BLaER1 treated with 17β-estradiol and CSF1 and Interleukin-3, amounts not matched to agents 10 nM and 100 nM (cell line): ENCODE results near the gene DGCR6L.

Experiments used
- H3K27ac ChIP-seq, 11 experiments: shearing (Covaris generic); formaldehyde crosslinking; 2 replicates each; pipeline ENCODE4 v1.8.1; 2022
- H3K27me3 ChIP-seq, 11 experiments: shearing (Covaris generic); formaldehyde crosslinking; 2 replicates each; pipeline ENCODE4 v1.8.1; 2022
- H3K36me3 ChIP-seq, 11 experiments: shearing (Covaris generic); formaldehyde crosslinking; 2 replicates each; pipeline ENCODE4 v1.8.1; 2022
- H3K4me1 ChIP-seq, 10 experiments: shearing (Covaris generic); formaldehyde crosslinking; 2 replicates each; pipeline ENCODE4 v1.8.1; 2022
- H3K4me2 ChIP-seq, 11 experiments: shearing (Covaris generic); formaldehyde crosslinking; 2 replicates each; pipeline ENCODE4 v1.8.1; 2022
- H3K4me3 ChIP-seq, 10 experiments: shearing (Covaris generic); formaldehyde crosslinking; 2 replicates each; pipeline ENCODE4 v1.8.1; 2022
- H3K9ac ChIP-seq, 11 experiments: shearing (Covaris generic); formaldehyde crosslinking; 2 replicates each; pipeline ENCODE4 v1.8.1; 2022
- H3K9me3 ChIP-seq, 11 experiments: shearing (Covaris generic); formaldehyde crosslinking; replicated peaks in 1 of 11; 2 replicates each; pipeline ENCODE4 v1.8.1; 2022
- H4K20me1 ChIP-seq, 11 experiments: shearing (Covaris generic); formaldehyde crosslinking; 2 replicates each; pipeline ENCODE4 v1.8.1; 2022
- Cebpa-rat ChIP-seq, 11 experiments: shearing (Covaris generic); IDR thresholded peaks; 2 replicates each; pipeline ENCODE4 v1.8.1; 2022

The DGCR6L gene

DNA sequence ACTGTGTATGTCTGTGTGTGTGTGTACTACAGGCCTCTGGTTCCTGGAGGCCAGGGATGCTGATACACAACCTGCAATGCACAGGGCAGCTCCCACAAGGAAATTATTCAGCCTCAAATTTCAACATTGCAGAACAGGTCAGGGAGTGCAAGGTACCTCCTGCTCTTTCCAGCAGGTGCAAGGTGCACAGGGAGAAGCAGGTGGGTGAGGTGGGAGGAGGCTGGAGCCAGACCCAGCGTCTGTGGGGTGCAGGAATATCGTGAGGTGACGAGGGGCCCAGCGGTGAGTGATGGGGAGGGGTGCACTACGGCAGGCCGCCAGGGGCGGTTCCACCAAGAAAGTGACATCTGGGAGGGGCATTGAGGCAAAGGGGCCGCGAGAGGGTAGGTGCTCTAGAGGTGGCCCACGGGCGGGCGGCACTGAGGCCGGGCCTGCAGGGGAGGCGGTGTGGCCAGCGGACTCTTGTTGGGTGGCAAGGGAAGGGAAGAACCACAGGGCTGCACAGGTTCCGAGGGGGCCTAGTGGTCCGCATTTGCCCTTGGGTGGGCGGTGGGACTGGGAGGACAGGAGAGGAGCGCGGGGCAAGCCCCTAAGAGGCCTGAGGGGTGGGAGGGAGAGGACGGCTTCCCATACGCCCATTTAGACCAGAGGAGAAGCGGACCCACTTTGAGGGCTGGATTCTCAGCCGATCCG, 21.6 kb downstream of the DGCR6L start:
- H3K27ac ChIP-seq, result no peak overlapping the region
- H3K9me3 ChIP-seq, result no peaks in the 10 kb centered on the region
- H3K36me3 ChIP-seq, result no peaks in the 10 kb centered on the region
- H3K4me2 ChIP-seq, result peak overlapping the region; percentile 80 to 100 (median 96); a peak in 21 of 22 replicates
- peak overlapping the region in 6 of 10 experiments; percentile 50 to 76 (median 68); a peak in 9 of 20 replicates for H3K4me3 ChIP-seq
- TF ChIP-seq Cebpa-rat (IDR thresholded peaks at IDR 0.05), result no peak
- peaks cover 0 to 10% (median 0%) of the 10 kb centered on the region in 11 experiments; a peak in 5 of 22 replicates for H3K27me3 ChIP-seq
- no peak overlapping the region for H3K9ac ChIP-seq
- H4K20me1 ChIP-seq, result no peaks in the 10 kb centered on the region; a peak in 1 of 22 replicates
- H3K4me1 ChIP-seq, result peaks cover 4 to 34% (median 15%) of the 10 kb centered on the region in 10 experiments; a peak in 16 of 20 replicates

DNA sequence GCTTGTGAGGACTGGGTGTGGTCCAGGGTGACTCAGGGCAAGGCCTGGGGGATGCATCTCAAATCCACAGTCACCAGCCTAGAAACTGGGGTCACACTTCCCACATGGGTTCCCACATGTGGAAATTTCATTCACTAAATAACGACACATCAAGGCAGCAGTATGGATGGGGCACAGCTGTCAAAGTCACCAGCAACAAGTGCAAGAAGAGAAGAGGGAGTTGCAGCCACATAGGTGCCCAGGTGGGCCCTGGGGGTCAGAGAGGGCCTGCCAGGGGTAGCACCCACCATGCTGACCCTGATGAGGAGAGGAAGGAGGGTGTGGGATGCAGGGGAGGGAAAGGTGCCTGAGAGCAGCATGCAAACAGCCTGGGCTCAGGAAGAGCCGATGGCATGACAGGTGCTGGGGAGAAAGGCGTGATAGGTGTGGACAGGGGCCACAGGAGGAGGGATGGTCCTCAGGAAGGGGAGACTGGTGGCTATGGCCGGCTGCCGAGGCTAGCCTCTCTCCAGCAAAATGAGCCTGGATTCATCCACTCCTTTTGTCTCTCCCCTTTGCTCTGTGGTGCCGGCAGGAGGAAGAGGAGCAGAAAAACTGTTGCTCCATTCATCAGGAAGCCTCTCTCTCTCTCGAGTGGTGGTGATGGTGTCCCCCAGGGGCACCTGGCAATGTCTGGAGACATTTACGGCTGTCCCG, 22.3 kb downstream of the DGCR6L start:
- TF ChIP-seq Cebpa-rat (IDR thresholded peaks at IDR 0.05), result no peak
- no peaks in the 10 kb centered on the region; a peak in 1 of 22 replicates for H4K20me1 ChIP-seq

DNA sequence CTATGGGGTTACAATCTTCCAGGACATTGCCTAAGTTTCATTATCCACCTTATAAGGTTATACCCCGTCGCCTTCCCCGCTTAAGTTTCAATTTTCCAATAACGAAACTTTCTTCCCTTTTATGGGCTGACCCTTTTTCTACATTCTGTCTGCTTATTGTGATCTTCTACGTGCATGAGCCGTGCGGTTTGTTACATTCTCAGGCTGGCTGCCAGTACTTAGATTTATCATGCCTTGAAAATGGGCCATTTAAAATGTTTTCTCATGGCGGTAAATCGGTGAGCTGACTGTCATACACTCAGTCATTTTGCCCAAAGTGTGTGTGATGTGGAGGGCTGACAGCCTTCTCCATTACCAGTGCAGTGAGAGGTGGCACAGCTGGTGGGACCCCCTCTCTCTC, 23.3 kb downstream of the DGCR6L start:
- peaks cover 0 to 9% (median 0%) of the 10 kb centered on the region in 11 experiments; a peak in 5 of 22 replicates for H3K27me3 ChIP-seq
- H3K36me3 ChIP-seq, result no peaks in the 10 kb centered on the region
- TF ChIP-seq Cebpa-rat (IDR thresholded peaks at IDR 0.05), result no peak
- no peak overlapping the region for H3K4me2 ChIP-seq
- H3K4me1 ChIP-seq, result peaks cover 4 to 42% (median 25%) of the 10 kb centered on the region in 10 experiments; a peak in 16 of 20 replicates
- no peak overlapping the region for H3K27ac ChIP-seq
- H3K4me3 ChIP-seq, result no peak overlapping the region
- H4K20me1 ChIP-seq, result no peaks in the 10 kb centered on the region; a peak in 1 of 22 replicates
- H3K9me3 ChIP-seq, result no peaks in the 10 kb centered on the region
- H3K9ac ChIP-seq, result no peak overlapping the region

More for the DNA sequence above, 22.3 kb downstream of the DGCR6L start:
- no peak overlapping the region for H3K27ac ChIP-seq
- H3K9ac ChIP-seq, result no peak overlapping the region
- H3K9me3 ChIP-seq, result no peaks in the 10 kb centered on the region
- H3K4me3 ChIP-seq, result no peak overlapping the region
- peaks cover 4 to 37% (median 18%) of the 10 kb centered on the region in 10 experiments; a peak in 16 of 20 replicates for H3K4me1 ChIP-seq
- H3K27me3 ChIP-seq, result peaks cover 0 to 10% (median 0%) of the 10 kb centered on the region in 11 experiments; a peak in 5 of 22 replicates
- no peaks in the 10 kb centered on the region for H3K36me3 ChIP-seq
- H3K4me2 ChIP-seq, result 0 out of 22 replicates have a peak overlapping the region, but pooled peaks of 2 of the 11 experiments have one; percentile 80 to 97

- H3K9ac ChIP-seq, result no peak overlapping the region
- no peaks in the 10 kb centered on the region for H3K9me3 ChIP-seq
- H4K20me1 ChIP-seq, result no peaks in the 10 kb centered on the region; a peak in 1 of 22 replicates
- H3K27me3 ChIP-seq, result peaks cover 0 to 6% (median 0%) of the 10 kb centered on the region in 11 experiments; a peak in 1 of 22 replicates
- no peaks in the 10 kb centered on the region for H3K36me3 ChIP-seq
- H3K4me1 ChIP-seq, result peaks cover 4 to 42% (median 23%) of the 10 kb centered on the region in 10 experiments; a peak in 16 of 20 replicates
- H3K4me3 ChIP-seq, result no peak overlapping the region
- TF ChIP-seq Cebpa-rat (IDR thresholded peaks at IDR 0.05), result no peak
- H3K4me2 ChIP-seq, result no peak overlapping the region
- no peak overlapping the region for H3K27ac ChIP-seq
These were observed 24.4 kb downstream of the DGCR6L start for GRCh38 chr22:20295262-20296064.

GRCh38 chr22:20292673-20293232, 27.1 kb downstream of the DGCR6L start:
- no peaks in the 10 kb centered on the region; a peak in 1 of 22 replicates for H4K20me1 ChIP-seq
- no peak for TF ChIP-seq Cebpa-rat (IDR thresholded peaks at IDR 0.05)
- no peaks in the 10 kb centered on the region for H3K36me3 ChIP-seq
- peaks cover 0 to 43% (median 11%) of the 10 kb centered on the region in 10 experiments; a peak in 12 of 20 replicates for H3K4me1 ChIP-seq
- peak overlapping the region in 8 of 11 experiments; percentile 1 to 41 (median 24); a peak in 10 of 22 replicates for H3K4me2 ChIP-seq
- no peaks in the 10 kb centered on the region for H3K27me3 ChIP-seq
- no peak overlapping the region for H3K27ac ChIP-seq
- H3K9me3 ChIP-seq, result no peaks in the 10 kb centered on the region
- no peak overlapping the region for H3K4me3 ChIP-seq
- 0 out of 22 replicates have a peak overlapping the region, but pooled peaks of 2 of the 11 experiments have one; percentile 6 to 18 for H3K9ac ChIP-seq

DNA sequence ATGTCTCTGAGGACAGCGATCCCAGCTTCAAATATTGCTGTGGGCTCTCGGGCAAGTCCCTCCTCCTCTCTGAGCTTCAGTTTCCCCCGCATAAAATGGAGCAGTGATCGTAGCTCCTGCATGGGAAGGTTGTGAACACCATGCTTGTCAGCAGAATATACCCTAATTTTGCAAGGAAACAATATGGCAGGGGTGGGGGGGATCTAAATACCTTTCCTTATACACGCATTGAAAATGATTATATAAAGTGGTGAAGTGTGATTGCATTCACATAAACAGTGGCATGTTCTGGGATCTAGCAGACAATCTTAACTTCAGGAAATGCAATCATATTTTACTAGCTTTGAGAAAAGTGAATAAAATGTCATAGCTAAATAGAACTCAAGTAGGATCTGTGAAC, 27.8 kb downstream of the DGCR6L start:
- peak overlapping the region in 4 of 11 experiments; percentile 1 to 41 (median 3); a peak in 2 of 22 replicates for H3K4me2 ChIP-seq
- no peak overlapping the region for H3K4me3 ChIP-seq
- H4K20me1 ChIP-seq, result no peaks in the 10 kb centered on the region; a peak in 1 of 22 replicates
- no peak overlapping the region for H3K27ac ChIP-seq
- H3K9ac ChIP-seq, result no peak overlapping the region
- no peak for TF ChIP-seq Cebpa-rat (IDR thresholded peaks at IDR 0.05)
- peaks cover 0 to 47% (median 17%) of the 10 kb centered on the region in 10 experiments; a peak in 12 of 20 replicates for H3K4me1 ChIP-seq
- H3K27me3 ChIP-seq, result no peaks in the 10 kb centered on the region
- H3K36me3 ChIP-seq, result no peaks in the 10 kb centered on the region
- H3K9me3 ChIP-seq, result no peaks in the 10 kb centered on the region

DNA sequence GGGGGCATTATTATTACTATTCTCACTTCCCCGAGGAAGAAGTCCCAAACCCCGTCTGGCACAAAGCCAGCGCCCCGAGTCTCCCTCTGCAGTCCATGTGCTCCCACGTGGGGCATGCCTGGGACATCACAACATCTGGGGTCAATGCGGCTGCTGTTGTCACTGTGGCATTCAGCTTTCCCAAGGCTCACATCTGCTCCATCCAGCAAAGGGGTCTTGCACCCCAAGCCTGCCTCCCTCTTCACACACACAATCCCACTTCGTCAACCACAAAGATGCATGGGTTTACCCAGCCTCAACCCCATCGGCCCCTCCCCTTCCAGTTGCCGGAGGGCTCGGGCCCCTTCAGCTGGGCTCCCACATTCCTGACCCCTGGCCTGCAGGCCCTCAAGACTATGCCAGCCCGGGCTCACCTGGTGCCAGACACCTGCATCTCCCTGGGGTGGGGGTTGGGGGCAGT, 28.2 kb downstream of the DGCR6L start:
- Histone ChIP-seq H4K20me1 (no peaks in the 10 kb centered on the region; a peak in 1 of 22 replicates), H3K27me3 (no peaks in the 10 kb centered on the region)
- TF ChIP-seq Cebpa-rat (IDR thresholded peaks at IDR 0.05), result no peak

DNA sequence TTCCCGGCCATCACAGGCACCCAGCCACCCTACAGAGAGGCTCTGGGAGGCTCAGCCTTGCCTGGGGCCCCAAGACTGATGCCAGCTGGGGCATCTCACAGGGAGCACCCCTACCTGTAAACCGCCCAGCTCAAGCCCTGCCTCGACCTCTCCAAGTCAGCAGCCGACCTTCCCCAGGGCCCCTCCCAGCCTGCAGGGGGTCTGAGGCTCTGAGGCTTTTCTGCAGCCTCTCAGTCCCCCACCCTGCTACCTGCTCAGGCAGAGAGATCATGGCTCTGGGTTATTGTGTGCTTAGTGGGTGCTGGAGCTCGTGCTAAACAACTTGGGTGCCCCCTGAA, 28.6 kb downstream of the DGCR6L start:
- peaks cover 0 to 56% (median 26%) of the 10 kb centered on the region in 10 experiments; a peak in 16 of 20 replicates for H3K4me1 ChIP-seq
- no peaks in the 10 kb centered on the region for H3K9me3 ChIP-seq
- H3K36me3 ChIP-seq, result no peaks in the 10 kb centered on the region
- H3K27ac ChIP-seq, result no peak overlapping the region
- H4K20me1 ChIP-seq, result no peaks in the 10 kb centered on the region; a peak in 1 of 22 replicates
- no peaks in the 10 kb centered on the region for H3K27me3 ChIP-seq
- peak overlapping the region in 2 of 11 experiments; percentile 1 to 5; a peak in 1 of 22 replicates for H3K4me2 ChIP-seq
- no peak overlapping the region for H3K4me3 ChIP-seq
- H3K9ac ChIP-seq, result no peak overlapping the region
- TF ChIP-seq Cebpa-rat (IDR thresholded peaks at IDR 0.05), result no peak

More for the DNA sequence above, 28.2 kb downstream of the DGCR6L start:
- Histone ChIP-seq H3K4me1 (peaks cover 0 to 51% (median 22%) of the 10 kb centered on the region in 10 experiments; a peak in 16 of 20 replicates), H3K27ac (no peak overlapping the region), H3K4me3 (no peak overlapping the region), H3K4me2 (peak overlapping the region in 2 of 11 experiments; percentile 1 to 5; a peak in 2 of 22 replicates), H3K9me3 (no peaks in the 10 kb centered on the region), H3K36me3 (no peaks in the 10 kb centered on the region), H3K9ac (no peak overlapping the region)
